SU-DHL-6 (cell line): ENCODE data around the gene EXOC7.

ENCODE experiments used
- EZH2phosphoT487 ChIP-seq: fragments of 200-600 bp; sonication (generic), shearing (Covaris generic); conservative IDR thresholded peaks from 2 replicates; pipeline ENCODE4 v1.6.1; 2018; ENCODE audit warnings: mild to moderate bottlenecking, antibody characterized with exemption, low read length, moderate library complexity, mixed read lengths
- TF ChIP-seq, protein P1 (sequence below): fragments of 200-600 bp; sonication (generic); IDR thresholded peaks from one replicate; pipeline ENCODE4 v1.5.1; 2017; ENCODE audit warnings: antibody characterized with exemption, mild to moderate bottlenecking, low read length, moderate library complexity; ENCODE audit not compliant: insufficient read depth, poor library complexity, severe bottlenecking

DNA sequence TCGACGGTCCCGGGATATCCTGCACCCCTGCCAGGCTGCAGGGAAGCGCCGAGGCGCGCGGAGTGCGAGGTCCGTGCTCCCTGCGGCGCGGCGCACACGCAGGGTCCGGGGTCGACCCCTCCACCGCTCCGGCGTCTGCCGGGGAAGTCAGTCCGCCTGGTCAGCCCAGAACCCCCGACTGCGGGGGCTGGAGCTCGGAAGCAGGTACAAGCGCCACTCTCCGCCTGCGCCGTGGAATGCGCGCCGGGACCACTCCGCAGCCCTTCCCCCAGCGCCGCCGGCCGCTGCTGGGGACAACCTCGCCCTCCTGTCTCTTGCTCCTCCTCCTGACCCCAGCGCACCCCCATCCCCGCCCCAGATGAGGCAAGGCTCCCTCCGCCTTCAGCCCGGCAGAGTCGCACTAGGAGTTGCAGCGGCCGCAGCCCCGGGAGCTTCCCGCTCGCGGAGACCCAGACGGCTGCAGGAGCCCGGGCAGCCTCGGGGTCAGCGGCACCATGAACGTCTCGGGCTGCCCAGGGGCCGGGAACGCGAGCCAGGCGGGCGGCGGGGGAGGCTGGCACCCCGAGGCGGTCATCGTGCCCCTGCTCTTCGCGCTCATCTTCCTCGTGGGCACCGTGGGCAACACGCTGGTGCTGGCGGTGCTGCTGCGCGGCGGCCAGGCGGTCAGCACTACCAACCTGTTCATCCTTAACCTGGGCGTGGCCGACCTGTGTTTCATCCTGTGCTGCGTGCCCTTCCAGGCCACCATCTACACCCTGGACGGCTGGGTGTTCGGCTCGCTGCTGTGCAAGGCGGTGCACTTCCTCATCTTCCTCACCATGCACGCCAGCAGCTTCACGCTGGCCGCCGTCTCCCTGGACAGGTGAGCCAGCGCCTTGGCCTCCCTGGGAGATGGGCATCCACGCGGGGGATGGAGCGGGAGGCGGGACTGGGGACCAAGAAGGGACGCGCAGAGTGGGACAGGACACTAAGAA is 28.9 kb downstream of the EXOC7 start, which contains the start of gene GALR2:
- TF ChIP-seq, protein P1, sequence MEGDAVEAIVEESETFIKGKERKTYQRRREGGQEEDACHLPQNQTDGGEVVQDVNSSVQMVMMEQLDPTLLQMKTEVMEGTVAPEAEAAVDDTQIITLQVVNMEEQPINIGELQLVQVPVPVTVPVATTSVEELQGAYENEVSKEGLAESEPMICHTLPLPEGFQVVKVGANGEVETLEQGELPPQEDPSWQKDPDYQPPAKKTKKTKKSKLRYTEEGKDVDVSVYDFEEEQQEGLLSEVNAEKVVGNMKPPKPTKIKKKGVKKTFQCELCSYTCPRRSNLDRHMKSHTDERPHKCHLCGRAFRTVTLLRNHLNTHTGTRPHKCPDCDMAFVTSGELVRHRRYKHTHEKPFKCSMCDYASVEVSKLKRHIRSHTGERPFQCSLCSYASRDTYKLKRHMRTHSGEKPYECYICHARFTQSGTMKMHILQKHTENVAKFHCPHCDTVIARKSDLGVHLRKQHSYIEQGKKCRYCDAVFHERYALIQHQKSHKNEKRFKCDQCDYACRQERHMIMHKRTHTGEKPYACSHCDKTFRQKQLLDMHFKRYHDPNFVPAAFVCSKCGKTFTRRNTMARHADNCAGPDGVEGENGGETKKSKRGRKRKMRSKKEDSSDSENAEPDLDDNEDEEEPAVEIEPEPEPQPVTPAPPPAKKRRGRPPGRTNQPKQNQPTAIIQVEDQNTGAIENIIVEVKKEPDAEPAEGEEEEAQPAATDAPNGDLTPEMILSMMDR, result no peak
- TF ChIP-seq EZH2phosphoT487, result no peak
